GM19035 (cell line): ENCODE data around the gene DECR2.
A peak's percentile ranks its signal among the peaks of the same experiment; 100 is the strongest.
"Not testable (repeated sequence)": the region's sequence is repeated elsewhere in the genome, so short reads cannot be mapped to it uniquely, and the experiment has no call there.

Source experiments
- ATAC-seq: cut with Tn5 transposase; IDR thresholded peaks from one replicate; pipeline ENCODE4 v1.9.1; 2021; ENCODE audit not compliant: unreplicated experiment

Gene DECR2

DNA sequence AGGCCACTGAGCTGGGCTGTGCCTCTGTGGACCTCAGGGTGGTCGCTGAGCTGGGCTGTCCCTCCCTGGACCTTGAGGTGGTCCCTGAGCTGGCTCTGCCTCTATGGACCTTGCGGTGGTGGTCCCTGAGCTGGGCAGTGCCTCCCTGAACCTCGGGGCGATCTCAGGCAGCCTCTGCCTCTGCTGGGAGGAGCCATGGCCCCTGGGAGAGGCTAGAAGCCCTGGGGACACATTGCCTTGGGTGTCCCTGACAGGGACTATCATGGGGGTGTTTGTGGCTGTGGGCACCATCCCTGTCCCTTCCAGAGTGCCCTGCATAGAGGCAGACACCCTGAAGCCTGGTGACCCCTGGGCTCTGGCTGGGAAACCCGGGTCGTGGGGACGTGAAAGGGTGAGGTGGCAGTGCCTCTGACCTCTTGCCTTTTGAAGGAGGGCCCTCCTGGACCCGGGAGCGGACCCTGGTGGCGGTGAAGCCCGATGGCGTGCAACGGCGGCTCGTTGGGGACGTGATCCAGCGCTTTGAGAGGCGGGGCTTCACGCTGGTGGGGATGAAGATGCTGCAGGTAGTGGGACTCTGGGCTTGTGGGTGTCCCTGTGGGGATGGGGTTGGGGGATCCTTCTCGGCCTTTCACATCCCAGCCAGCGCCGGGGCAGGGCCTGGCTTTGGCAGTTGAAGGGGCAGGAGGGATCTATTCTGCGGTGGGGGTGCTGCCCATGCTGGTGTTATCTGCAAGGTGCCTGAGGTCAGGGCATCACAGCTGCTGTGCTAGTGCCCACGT lies 2.9 kb upstream of the DECR2 start:
- no peak for ATAC-seq

DNA sequence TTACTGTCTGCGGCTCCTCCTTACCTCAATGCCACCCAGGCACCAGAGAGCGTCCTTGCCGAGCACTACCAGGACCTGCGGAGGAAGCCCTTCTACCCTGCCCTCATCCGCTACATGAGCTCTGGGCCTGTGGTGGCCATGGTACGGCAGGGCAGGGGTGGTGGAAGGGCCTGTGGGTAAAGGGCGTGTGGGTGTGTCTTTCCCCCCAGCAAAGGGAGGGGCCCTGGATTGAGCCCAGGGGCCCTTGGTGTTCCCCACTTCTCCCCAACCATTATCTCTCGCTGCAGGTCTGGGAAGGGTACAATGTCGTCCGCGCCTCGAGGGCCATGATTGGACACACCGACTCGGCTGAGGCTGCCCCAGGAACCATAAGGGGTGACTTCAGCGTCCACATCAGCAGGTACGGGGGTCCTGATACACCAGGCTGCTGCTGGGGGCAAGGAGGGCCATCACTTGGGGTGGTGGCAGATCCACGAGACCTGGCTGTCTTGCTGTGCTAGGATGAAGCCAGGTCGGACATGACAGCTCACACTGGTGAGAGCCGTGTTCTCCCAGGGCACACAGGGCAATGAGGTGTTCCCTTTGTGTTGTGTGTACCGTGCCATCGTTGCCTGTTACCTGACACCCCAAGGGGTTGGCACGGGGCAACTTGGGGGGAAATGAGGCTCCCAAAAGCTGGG lies 2.2 kb upstream of the DECR2 start:
- ATAC-seq, result no peak

DNA sequence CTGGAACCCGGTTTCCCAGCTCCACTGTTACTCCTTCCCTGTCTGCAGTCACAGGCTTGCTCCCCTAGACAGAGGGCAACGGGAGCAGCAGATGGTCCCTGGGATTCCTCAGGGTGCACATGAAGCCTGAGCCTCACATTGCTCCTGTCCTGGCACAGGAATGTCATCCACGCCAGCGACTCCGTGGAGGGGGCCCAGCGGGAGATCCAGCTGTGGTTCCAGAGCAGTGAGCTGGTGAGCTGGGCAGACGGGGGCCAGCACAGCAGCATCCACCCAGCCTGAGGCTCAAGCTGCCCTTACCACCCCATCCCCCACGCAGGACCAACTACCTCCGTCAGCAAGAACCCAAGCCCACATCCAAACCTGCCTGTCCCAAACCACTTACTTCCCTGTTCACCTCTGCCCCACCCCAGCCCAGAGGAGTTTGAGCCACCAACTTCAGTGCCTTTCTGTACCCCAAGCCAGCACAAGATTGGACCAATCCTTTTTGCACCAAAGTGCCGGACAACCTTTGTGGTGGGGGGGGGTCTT lies 1.6 kb upstream of the DECR2 start:
- no peak for ATAC-seq

DNA sequence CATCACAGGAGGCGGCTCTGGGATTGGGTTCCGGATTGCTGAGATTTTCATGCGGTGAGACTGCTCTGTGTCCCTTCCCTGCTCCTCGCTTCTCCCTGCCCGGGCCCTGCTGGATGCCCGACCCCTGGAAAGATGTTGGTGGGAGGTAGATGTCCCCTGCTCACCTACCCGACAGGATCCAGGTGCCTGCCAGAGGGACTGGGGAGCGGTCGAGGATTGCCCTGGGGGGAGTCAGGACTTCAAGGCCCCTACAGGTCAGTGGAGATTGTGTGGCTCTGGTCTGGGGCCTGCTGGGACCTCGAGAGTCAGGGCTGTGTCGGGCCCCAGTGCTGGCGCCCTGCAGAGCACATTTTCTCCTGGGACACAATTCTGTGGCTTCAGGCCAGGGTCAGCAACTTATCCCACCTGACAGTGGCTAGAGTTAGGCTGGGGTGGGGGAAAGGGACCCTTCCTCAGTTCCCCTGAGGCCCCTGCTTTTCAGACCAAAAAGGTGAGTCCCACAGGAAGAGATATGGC lies 3.3 kb downstream of the DECR2 start:
- ATAC-seq, result no peak

DNA sequence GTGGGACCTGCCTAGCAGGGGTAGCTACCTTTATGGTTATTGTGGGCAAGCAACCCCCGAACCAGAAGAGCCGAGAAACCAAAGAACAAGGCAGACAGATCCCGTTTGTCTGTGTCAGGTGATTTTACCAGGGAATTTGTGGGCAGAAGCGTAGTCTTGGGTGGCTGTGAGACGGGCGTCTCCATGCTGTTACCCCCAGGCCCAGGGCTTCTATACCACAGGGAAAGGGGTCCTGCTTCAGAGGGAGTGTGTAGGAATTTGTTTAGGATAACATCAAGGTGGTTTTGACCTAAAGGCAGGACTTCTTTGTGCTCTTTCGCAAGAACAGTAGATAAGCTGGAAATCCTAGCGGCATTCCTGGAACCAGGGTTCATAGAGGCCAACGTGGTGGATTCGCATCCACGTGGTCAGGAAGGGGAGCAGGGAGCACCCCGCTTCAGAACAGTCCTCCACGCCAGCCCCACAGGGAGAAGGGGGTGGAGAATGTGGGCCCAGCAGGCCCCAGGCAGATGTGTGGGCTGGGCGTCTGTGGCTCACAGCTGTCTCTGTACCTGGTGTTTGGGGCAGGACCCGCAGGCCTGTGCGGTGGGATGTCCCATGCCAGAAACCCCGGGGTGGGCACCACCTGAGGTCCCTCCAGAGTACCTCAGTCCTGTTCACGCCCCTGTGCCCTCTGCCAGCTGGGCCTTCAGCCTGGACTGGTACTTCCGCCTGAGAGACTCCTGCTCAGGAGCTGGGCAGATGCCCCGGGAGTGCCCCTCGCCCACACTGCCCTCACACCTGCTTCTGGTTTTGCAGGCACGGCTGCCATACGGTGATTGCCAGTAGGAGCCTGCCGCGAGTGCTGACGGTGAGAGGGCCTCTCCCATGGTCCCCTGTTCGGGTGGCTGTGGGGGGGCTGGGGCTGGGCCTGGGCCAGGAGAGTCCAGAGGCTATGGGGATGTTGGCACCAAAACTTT lies 4.1 kb downstream of the DECR2 start:
- no peak for ATAC-seq

DNA sequence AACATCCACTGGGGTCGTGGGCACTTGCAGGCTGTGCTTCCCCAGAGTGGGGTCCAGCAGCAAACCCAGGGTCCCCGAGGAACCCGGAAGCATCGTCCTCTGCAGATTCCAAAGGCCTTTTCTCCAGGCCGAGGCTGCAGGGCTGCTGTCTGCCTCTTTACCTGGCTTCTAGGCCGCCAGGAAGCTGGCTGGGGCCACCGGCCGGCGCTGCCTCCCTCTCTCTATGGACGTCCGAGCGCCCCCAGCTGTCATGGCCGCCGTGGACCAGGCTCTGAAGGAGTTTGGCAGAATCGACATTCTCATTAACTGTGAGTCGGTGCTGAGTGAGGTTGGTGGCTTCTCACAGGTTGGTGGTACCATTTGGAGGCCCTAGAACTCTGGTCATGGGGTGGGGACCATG lies 5.6 kb downstream of the DECR2 start:
- ATAC-seq, result no peak

DNA sequence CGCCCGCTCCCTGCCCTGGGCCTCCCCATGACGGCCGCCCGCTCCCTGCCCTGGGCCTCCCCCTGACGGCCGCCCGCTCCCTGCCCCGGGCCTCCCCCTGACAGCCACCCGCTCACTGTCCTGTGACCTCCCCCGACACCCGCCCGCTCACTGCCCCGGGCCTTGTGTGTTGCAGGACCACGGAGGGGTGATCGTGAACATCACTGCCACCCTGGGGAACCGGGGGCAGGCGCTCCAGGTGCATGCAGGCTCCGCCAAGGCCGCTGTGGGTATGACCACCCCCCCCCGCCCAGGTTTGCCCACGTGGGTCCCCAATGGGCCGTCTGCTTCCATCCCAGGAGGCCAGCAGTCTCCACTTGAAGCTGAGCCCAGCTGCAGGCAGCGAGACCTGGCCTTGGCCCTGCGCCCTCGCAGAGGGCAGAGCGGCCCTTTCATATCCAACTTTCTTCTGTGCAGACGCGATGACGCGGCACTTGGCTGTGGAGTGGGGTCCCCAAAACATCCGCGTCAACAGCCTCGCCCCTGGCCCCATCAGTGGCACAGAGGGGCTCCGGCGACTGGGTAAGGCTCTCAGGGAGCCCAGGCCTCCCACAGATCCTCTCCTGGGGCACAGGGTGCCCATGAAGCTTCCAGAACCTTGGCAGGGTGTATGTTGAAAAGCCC lies 9.0 kb downstream of the DECR2 start:
- no peak for ATAC-seq

DNA sequence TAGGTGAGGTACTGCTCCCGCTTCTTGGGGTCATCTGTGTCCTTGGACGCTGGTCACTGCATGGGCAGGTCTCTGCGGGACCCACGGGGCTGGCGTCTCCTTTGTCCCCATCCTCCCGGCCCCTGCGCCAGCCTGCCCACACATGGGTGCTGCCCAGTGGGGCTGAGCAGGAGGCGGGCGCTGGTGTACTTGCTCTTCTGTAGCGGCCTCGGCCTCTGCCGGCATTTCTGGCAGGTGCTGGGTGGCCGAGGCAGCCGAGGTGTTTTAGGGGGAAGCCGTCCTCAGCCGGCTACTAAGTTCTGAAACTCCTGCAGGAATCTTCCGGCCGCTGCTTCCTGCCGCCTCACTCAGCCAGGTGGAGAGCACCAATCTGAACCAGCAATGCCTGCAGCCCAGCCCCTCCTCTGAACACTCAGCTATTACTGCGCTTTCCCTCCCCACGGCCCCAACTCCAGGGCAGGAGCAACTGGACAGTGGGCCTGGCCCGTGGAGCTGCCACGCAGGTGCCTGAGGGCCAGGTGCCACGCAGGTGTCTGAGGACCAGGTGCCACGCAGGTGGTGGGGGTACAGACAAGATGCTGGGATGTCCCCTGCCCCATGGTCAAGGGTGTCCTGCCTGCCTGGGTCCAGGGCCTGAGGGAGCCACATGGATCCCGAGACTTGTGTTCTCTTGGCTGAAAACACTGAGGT lies 10.0 kb downstream of the DECR2 start:
- no peak for ATAC-seq

DNA sequence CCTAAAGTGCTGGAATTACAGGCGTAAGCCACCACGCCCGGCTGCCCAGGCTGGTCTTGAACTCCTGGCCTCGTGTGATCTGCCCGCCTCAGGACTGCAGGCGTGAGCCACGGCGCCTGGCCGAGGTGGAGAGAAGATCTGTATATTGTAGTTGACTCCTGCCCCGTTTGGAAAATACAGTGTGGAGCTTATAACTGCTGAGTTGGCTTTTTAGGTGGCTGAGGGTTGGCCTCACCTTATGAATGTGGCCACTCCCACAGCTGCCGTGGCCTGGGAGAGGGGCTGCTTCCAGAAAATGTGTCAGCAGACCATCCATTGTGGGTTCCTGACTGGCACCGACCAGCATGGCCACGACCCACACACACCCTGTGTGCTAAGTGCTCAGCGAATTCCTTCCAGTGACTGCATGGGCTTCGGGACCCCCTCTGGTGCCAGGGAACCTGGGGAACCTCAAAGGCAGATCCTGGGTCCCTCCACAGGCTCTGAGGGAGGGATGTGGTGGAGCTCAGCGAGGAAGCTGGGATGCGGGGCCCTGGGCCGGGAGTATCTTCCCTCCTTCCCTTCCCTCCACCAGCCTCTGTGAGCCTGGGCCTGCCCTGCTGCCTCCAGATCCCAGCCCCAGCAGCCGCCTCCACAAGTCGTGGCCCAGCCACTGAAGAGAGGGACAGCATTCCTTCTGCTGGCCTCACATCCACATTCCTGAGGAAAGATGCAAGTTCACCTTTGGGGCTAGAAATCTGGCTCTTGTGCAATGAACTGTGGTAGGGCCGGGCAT lies 12.9 kb downstream of the DECR2 start:
- ATAC-seq, result no peak

DNA sequence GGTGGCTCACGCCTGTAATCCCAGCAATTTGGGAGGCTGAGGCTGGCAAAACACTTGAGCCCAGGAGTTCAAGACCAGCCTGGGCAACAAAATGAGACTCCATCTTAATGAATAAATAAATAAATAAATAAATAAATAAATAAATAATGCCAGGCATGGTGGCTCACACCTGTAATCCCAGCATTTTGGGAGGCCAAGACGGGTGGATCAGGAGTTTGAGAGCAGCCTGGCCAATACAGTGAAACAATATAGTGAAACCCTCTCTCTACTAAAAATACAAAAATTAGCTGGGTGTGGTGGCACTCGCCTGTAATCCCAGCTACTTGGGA lies 13.4 kb downstream of the DECR2 start:
- not testable (repeated sequence) for ATAC-seq

DNA sequence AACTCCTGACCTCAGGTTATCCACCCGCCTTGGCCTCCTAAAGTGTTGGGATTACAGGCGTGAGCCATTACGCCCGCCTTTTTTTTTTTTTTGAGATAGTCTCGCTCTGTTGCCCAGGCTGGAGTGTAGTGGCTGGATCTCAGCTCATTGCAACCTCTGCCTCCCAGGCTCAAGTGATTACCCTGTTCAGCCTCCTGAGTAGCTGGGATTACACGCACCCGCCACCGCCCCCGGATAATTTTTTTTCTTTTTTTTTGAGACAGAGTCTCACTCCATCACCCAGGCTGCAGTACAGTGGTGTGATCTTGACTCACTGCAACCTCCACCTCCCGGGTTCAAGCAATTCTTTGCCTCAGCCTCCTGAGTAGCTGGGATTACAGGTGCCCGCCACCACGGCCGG lies 20.5 kb downstream of the DECR2 start:
- ATAC-seq, result not testable (repeated sequence)

DNA sequence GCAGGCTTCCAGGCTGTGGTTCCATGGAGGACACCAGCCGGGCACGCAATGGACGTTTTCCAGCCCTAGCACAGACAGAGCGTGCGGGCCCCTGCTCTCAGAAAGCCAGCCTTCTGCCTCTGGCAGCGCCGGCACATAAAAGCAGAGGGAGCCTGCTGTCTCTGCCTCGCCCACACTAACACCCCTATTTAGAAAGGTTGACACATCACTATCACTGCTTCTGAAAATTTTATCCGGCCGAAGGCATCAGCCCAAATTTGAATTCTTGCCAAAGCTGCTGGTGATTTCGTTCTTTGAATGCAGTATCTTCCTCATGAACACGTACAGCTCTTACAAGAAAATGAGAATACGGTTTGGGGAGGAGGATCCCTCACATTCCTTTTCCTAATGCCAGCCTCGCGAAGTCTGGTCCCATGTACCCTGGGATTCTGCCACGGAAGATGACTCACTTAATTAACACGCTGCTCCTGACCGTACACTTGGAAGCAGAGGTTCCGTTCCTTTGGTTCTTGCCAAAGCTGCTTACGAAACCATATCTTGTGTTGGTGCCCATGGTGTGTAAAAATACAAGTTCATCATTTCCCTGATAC lies 22.4 kb downstream of the DECR2 start:
- ATAC-seq, result no peak

DNA sequence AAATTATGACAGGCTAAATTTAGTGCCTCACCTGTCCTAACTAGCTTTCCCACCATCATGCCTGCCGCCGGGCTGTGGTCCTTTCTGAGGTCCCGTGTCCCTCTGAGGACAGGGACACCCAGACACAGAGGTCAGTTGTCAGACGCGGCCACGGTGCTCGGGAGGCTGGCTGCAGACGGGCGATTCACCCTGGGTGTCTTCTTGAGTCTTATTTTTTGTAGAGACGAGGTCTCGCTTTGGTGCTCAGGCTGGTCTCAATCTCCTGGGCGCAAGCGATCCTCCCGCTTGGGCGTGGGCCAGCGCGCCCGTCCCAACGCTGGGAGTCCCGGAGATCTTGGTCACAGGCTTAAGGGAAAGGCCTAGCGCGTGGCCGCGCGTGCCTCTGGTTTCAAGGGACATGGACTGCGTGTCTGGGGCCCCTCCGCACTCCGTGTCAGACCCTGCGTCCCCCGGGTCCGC lies 23.0 kb downstream of the DECR2 start:
- ATAC-seq, result no peak

DNA sequence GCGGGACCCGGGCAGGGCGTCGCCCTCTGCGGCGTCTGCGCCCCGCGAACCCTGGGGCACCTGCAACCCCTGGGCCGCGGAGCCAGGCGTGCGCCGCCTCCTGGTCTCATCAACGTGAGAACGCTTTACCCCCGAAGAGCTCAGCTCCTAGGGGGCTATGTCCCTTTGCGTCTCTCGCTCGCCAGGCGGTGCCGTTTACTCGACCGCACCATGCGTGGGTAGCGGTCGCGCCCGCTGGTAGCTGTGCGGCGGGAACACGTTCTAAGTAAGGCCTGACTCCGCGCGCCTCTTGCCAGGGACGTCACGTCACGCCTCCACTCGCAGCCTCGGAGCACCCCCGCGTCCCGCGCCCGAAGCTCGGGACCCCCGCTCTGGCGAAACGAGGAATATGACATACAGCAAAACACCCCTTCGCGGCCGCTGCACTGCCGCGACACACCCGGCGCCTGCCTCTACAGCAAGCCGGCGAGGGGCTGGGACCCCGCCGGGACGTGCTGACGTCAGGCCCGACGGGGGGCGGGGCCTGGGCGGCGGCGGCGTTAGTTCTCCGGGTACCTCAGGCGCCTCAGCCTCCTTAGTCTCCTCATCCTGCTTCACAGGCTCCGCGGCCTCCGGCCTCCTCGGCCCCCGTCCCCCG lies 23.5 kb downstream of the DECR2 start, which contains the start of gene RAB11FIP3:
Gene RAB11FIP3 (plus strand): TSS at position 568 of the 637 bp plus-strand sequence. CDS start 358 bp downstream, outside the sequence.
- peak; percentile 85 for ATAC-seq

DNA sequence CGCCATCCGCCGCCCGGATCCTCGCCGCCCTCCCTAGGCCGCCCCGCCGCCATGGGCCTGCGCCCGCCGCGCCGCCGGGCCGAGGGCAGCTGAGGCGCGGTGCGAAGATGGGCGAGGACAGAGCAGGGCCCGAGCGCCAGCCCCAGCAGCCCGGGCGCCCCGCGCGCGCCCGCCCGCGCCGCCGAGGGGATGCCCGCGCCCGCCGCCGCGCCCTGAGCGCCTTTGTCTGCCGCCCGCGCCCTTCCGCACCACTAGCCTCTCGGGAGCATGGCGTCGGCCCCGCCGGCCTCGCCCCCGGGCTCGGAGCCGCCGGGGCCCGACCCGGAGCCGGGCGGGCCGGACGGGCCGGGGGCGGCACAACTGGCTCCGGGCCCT lies 24.0 kb downstream of the DECR2 start:
- peak; percentile 32 for ATAC-seq

DNA sequence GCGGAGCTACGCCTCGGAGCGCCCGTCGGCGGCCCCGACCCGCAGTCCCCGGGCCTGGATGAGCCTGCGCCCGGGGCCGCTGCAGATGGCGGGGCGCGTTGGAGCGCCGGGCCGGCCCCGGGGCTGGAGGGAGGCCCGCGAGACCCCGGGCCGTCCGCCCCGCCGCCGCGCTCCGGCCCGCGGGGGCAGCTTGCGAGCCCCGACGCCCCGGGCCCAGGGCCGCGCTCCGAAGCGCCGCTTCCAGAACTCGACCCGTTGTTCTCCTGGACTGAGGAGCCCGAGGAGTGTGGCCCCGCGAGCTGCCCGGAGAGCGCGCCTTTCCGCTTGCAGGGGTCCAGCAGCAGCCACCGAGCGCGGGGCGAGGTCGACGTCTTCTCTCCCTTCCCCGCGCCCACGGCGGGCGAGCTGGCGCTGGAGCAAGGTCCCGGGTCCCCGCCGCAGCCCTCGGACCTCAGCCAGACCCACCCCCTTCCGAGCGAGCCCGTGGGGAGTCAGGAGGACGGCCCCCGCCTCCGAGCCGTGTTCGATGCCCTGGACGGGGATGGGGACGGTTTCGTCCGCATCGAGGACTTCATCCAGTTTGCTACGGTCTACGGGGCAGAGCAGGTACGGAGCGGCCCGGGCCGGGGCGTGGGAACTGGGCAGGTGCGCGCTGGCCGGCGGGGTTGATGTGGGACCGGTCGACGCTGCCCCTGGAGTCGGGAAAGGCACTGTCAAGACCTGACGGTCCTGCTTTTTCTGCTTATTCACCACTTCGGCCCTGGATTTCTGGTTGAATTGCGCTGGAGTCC lies 24.6 kb downstream of the DECR2 start:
- ATAC-seq, result no peak

DNA sequence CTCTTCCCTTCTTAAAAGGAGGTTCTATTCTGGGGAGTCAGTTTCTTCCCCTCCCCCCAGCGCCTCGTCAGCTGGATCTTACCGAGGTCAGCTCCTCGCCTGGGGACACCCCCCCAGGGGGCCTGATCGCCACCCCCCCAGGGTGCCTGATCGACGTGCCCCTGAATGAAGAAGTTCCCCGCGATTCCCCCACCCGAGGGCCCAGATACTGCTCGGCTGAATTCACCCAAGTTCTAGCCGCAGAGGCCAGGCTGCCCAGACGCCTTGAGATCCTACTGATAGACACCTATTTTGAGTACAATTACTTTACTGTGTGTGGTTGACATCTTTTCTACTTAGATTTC lies 25.2 kb downstream of the DECR2 start:
- ATAC-seq, result no peak

DNA sequence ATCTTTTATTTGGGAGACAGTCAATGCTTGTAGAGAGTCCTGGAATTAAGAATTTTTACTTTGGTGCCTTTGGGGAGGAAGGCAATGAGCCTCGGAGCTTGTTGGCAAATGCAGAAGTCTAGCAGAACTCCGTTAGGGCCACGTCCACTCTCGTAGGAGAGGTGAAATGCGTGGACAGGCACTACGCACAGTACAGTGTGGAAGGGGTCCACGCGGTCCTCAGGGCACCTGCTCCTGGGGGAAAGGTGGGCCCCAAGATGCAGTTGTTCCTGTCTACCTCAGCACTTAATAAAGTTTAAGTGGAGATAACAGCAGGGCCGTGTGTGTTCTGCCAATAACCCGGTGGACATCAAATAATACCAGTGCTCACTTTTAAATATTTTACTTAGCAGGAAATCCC lies 25.6 kb downstream of the DECR2 start:
- no peak for ATAC-seq
